HFF-Myc (cell line): ENCODE results near the gene SPNS3.

ENCODE experiments used
- DNase-seq: peaks from one replicate; pipeline ENCODE4 v3.0.0-alpha.2; 2011; ENCODE audit warnings: low read depth; ENCODE audit errors: extremely low read depth
- H3K4me3 ChIP-seq: replicated peaks from 2 replicates; pipeline ENCODE4 v1.5.1; 2011; ENCODE audit warnings: low read depth, mild to moderate bottlenecking, control low read depth, low read length
- CTCF ChIP-seq: IDR thresholded peaks from 2 replicates; pipeline ENCODE4 v1.5.1; 2012; ENCODE audit warnings: mild to moderate bottlenecking, low read depth, low read length, control low read depth; ENCODE audit errors: missing control alignments

The SPNS3 gene

GRCh38 chr17:4433515-4434031, at the start of gene SPNS3:
Gene SPNS3 (plus strand): TSS chr17:4433940. CDS start chr17:4433968, 28 bp downstream.
- no peak for DNase-seq
- H3K4me3 ChIP-seq: no peak within 1 kb of the TSS
- TF ChIP-seq CTCF: no peak

- H3K4me3 ChIP-seq: no peak overlapping the region
- no peak for DNase-seq
- no peak for TF ChIP-seq CTCF
These were observed 47.3 kb upstream of the SPNS3 start for GRCh38 chr17:4386406-4386805.

- DNase-seq: no peak
- no peak for TF ChIP-seq CTCF
- H3K4me3 ChIP-seq: no peak overlapping the region
These were observed 46.6 kb upstream of the SPNS3 start for GRCh38 chr17:4387137-4387536.

- H3K4me3 ChIP-seq: no peak overlapping the region
- no peak for DNase-seq
- TF ChIP-seq CTCF: no peak
These were observed 44.7 kb upstream of the SPNS3 start for GRCh38 chr17:4389079-4389478.

GRCh38 chr17:4393806-4394205, 39.9 kb upstream of the SPNS3 start:
- DNase-seq: no peak
- no peak for TF ChIP-seq CTCF
- H3K4me3 ChIP-seq: no peak overlapping the region

- DNase-seq: no peak
- no peak for TF ChIP-seq CTCF
- no peak overlapping the region for H3K4me3 ChIP-seq
These were observed 39.3 kb upstream of the SPNS3 start for GRCh38 chr17:4394208-4395110.

- H3K4me3 ChIP-seq: no peak overlapping the region
- no peak for TF ChIP-seq CTCF
- DNase-seq: no peak
These were observed 38.6 kb upstream of the SPNS3 start for GRCh38 chr17:4395111-4395478.
